ENCODE data around the gene RPS6KA1.

DNA sequence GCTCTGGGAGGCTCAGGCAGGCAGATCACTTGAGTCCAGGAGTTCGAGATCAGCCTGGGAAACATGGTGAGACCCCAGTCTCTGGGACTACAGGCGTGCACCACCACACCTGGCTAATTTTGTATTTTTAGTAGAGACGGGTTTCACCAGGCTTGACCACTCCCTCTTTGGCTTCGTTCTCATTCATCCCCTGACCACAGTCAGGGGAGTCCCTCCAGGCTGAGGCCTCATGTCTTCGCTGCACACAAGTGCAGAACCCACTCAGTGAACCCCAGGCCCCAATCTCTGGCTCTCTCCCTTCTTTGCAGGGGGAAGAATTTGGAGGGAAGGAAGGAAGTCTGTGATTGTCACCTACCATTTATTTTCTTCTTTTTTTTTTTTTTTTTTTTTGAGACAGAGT lies 9.2 kb upstream of the RPS6KA1 start:
- TF ChIP-seq, protein P1, sequence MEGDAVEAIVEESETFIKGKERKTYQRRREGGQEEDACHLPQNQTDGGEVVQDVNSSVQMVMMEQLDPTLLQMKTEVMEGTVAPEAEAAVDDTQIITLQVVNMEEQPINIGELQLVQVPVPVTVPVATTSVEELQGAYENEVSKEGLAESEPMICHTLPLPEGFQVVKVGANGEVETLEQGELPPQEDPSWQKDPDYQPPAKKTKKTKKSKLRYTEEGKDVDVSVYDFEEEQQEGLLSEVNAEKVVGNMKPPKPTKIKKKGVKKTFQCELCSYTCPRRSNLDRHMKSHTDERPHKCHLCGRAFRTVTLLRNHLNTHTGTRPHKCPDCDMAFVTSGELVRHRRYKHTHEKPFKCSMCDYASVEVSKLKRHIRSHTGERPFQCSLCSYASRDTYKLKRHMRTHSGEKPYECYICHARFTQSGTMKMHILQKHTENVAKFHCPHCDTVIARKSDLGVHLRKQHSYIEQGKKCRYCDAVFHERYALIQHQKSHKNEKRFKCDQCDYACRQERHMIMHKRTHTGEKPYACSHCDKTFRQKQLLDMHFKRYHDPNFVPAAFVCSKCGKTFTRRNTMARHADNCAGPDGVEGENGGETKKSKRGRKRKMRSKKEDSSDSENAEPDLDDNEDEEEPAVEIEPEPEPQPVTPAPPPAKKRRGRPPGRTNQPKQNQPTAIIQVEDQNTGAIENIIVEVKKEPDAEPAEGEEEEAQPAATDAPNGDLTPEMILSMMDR (IDR thresholded peaks at IDR 0.05) = no peak
- TF ChIP-seq POLR2A (IDR thresholded peaks at IDR 0.05) = no peak

All from Peyer's patch (tissue), 4 donors.